HEK293T (cell line): ENCODE data around the gene CNTRL.

Source experiments
- ARNT ChIP-seq: fragments of 450-650 bp; IDR thresholded peaks from 2 replicates; pipeline ENCODE4 v1.6.1; 2017; ENCODE audit warnings: mild to moderate bottlenecking
- BHLHE40 ChIP-seq: fragments of 450-650 bp; IDR thresholded peaks from 2 replicates; pipeline ENCODE4 v1.6.1; 2016; ENCODE audit warnings: mild to moderate bottlenecking, moderate library complexity, borderline replicate concordance
- FOXA1 ChIP-seq: fragments of 450-650 bp; IDR thresholded peaks from 2 replicates; pipeline ENCODE4 v1.6.1; 2016; ENCODE audit warnings: mild to moderate bottlenecking
- HDGF ChIP-seq: fragments of 450-650 bp; IDR thresholded peaks from 2 replicates; pipeline ENCODE4 v1.6.1; 2017; ENCODE audit warnings: antibody characterized with exemption, borderline replicate concordance
- LEF1 ChIP-seq: fragments of 450-650 bp; IDR thresholded peaks from 2 replicates; pipeline ENCODE4 v1.6.1; 2017; ENCODE audit warnings: mild to moderate bottlenecking, borderline replicate concordance
- TF ChIP-seq, protein P1 (sequence below): fragments of 450-650 bp; IDR thresholded peaks from 2 replicates; pipeline ENCODE4 v1.6.1; 2016

DNA sequence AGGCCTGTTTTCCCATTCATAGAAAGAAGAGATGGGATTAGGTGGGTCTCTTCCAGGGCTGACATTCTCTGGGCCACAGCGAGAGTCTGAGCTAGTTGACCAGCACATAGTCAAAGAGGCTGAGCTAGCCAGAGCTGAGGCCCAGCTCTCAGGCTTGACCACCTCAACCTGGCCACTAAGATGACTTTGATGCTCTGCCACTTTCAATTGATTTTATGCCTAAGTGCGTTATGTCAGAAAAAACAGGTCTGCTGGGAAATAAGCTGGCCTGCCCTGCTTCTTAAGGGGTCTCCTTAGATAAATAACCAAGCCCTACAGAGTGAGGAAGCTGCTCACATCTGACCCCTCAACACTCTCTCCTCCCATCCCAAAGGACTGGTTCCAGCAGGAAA lies 146.9 kb downstream of the CNTRL start:
- TF ChIP-seq BHLHE40 (no peak), ARNT (no peak), HDGF (no peak), FOXA1 (no peak), LEF1 (no peak)
- TF ChIP-seq, protein P1, sequence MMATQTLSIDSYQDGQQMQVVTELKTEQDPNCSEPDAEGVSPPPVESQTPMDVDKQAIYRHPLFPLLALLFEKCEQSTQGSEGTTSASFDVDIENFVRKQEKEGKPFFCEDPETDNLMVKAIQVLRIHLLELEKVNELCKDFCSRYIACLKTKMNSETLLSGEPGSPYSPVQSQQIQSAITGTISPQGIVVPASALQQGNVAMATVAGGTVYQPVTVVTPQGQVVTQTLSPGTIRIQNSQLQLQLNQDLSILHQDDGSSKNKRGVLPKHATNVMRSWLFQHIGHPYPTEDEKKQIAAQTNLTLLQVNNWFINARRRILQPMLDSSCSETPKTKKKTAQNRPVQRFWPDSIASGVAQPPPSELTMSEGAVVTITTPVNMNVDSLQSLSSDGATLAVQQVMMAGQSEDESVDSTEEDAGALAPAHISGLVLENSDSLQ: no peak
